Central memory CD8-positive, alpha-beta T cell (primary cell): ENCODE data around the gene STX1B.

Experiments used
- ATAC-seq: fragments of 150-1000 bp; cut with Tn5 transposase; replicated peaks from 2 replicates; pipeline ENCODE4 v1.10.0; 2022; ENCODE audit warnings: mild to moderate bottlenecking, moderate FRiP score, moderate number of reproducible peaks; ENCODE audit not compliant: poor library complexity, severe bottlenecking; ENCODE audit errors: extremely low read depth
- DNase-seq, 2 donors: peaks; one replicate each; pipeline ENCODE4 v3.0.0; 2021; ENCODE audit warnings: low spot score in 2 of 2
- H3K27ac Mint-ChIP-seq: one replicate; pipeline ENCODE4 v1.8.0; 2022; ENCODE audit warnings: low read depth, mild to moderate bottlenecking, moderate library complexity, mixed read lengths
- H3K27me3 Mint-ChIP-seq: one replicate; pipeline ENCODE4 v1.8.0; 2022; ENCODE audit warnings: mixed read lengths
- H3K36me3 Mint-ChIP-seq: one replicate; pipeline ENCODE4 v1.8.0; 2022; ENCODE audit warnings: mild to moderate bottlenecking, moderate library complexity, mixed read lengths; ENCODE audit not compliant: insufficient read depth
- H3K4me1 Mint-ChIP-seq: one replicate; pipeline ENCODE4 v1.8.0; 2022; ENCODE audit warnings: mixed read lengths
- H3K4me3 Mint-ChIP-seq: one replicate; pipeline ENCODE4 v1.8.0; 2022; ENCODE audit warnings: mild to moderate bottlenecking, moderate library complexity, mixed read lengths
- H3K9me3 Mint-ChIP-seq: one replicate; pipeline ENCODE4 v1.8.0; 2022; ENCODE audit warnings: mixed read lengths

The STX1B gene

DNA sequence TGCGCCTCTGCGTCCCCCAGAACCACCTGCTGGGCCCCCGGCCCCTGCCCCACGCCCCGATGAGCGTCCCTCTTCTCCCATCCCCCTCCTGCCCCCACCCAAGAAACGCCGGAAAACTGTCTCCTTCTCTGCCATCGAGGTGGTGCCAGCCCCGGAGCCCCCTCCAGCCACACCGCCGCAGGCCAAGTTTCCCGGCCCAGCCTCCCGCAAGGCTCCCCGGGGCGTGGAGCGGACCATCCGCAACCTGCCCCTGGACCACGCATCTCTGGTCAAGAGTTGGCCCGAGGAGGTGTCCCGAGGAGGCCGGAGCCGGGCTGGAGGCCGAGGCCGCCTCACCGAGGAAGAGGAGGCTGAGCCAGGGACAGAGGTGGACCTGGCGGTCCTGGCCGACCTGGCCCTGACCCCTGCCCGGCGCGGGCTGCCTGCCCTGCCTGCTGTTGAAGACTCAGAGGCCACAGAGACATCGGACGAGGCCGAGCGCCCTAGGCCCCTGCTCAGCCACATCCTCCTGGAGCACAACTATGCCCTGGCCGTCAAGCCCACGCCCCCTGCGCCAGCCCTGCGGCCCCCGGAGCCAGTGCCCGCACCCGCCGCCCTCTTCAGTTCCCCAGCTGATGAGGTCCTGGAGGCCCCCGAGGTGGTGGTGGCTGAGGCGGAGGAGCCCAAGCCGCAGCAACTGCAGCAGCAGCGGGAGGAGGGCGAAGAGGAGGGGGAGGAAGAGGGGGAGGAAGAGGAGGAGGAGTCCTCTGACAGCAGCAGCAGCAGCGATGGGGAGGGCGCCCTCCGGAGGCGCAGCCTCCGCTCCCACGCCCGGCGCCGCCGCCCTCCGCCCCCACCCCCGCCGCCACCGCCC, 31.0 kb downstream of the STX1B start:
- peaks cover 22% of the 10 kb centered on the region for H3K4me1 Mint-ChIP-seq
- no peak overlapping the region for H3K27ac Mint-ChIP-seq
- peaks cover 31% of the 10 kb centered on the region for H3K36me3 Mint-ChIP-seq
- no peaks in the 10 kb centered on the region for H3K27me3 Mint-ChIP-seq
- no peak for DNase-seq
- no peaks in the 10 kb centered on the region for H3K9me3 Mint-ChIP-seq
- no peak for ATAC-seq
- no peak overlapping the region for H3K4me3 Mint-ChIP-seq

DNA sequence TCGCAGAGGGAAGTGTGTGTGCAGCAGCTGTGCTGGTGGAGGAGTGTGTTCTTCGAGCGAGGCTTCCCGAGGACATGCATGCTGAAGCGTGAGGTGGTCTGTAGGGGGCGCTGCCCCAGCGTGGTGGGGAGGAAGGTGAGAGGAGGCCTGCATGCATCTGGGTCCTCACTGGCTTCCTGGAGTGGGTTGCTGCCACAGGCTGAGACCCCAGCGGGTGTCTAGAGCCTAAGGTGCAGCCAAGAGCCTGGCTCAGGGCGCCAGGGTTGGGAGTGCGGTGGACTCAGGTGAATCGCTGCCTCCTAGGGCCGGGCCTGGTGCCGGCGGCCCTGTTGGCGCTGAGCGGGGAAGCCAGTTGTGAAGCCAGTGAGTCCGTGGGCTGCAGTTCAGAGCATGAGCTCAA, 32.9 kb downstream of the STX1B start:
- no peak for DNase-seq
- Mint-ChIP-seq H3K27ac (peak overlapping the region; percentile 4), H3K36me3 (peaks cover 48% of the 10 kb centered on the region)

GRCh38 chr16:30976486-30976885, 34.0 kb downstream of the STX1B start:
- H3K36me3 Mint-ChIP-seq, result peaks cover 55% of the 10 kb centered on the region
- H3K4me1 Mint-ChIP-seq, result peaks cover 37% of the 10 kb centered on the region
- no peaks in the 10 kb centered on the region for H3K27me3 Mint-ChIP-seq
- no peak for ATAC-seq
- no peak overlapping the region for H3K4me3 Mint-ChIP-seq
- DNase-seq, result no peak
- H3K9me3 Mint-ChIP-seq, result no peaks in the 10 kb centered on the region
- no peak overlapping the region for H3K27ac Mint-ChIP-seq

More for the DNA sequence above, 32.9 kb downstream of the STX1B start:
- peaks cover 37% of the 10 kb centered on the region for H3K4me1 Mint-ChIP-seq
- no peak overlapping the region for H3K4me3 Mint-ChIP-seq
- no peak for ATAC-seq
- no peaks in the 10 kb centered on the region for H3K27me3 Mint-ChIP-seq
- H3K9me3 Mint-ChIP-seq, result no peaks in the 10 kb centered on the region

- no peak overlapping the region for H3K4me3 Mint-ChIP-seq
- H3K4me1 Mint-ChIP-seq, result peaks cover 45% of the 10 kb centered on the region
- peaks cover 60% of the 10 kb centered on the region for H3K36me3 Mint-ChIP-seq
- ATAC-seq, result no peak
- DNase-seq, result no peak
- no peaks in the 10 kb centered on the region for H3K27me3 Mint-ChIP-seq
- peak overlapping the region; percentile 45 for H3K27ac Mint-ChIP-seq
- no peaks in the 10 kb centered on the region for H3K9me3 Mint-ChIP-seq
These were observed 36.1 kb downstream of the STX1B start for GRCh38 chr16:30974348-30974747.

- Mint-ChIP-seq H3K9me3 (no peaks in the 10 kb centered on the region), H3K27ac (peak overlapping the region; percentile 90), H3K4me1 (peaks cover 42% of the 10 kb centered on the region), H3K27me3 (no peaks in the 10 kb centered on the region), H3K4me3 (no peak overlapping the region), H3K36me3 (peaks cover 66% of the 10 kb centered on the region)
- no peak for DNase-seq
- ATAC-seq, result no peak
These were observed 37.6 kb downstream of the STX1B start for GRCh38 chr16:30972872-30973271.

GRCh38 chr16:30971298-30971697, 39.1 kb downstream of the STX1B start:
- Mint-ChIP-seq H3K4me1 (peaks cover 37% of the 10 kb centered on the region), H3K9me3 (no peaks in the 10 kb centered on the region)
- no peak for ATAC-seq

GRCh38 chr16:30969246-30969842, 41.1 kb downstream of the STX1B start:
- H3K27ac Mint-ChIP-seq, result no peak overlapping the region
- peaks cover 66% of the 10 kb centered on the region for H3K36me3 Mint-ChIP-seq
- H3K4me3 Mint-ChIP-seq, result no peak overlapping the region

More at GRCh38 chr16:30971298-30971697, 39.1 kb downstream of the STX1B start:
- Mint-ChIP-seq H3K27me3 (no peaks in the 10 kb centered on the region), H3K27ac (peak overlapping the region; percentile 23), H3K36me3 (peaks cover 65% of the 10 kb centered on the region), H3K4me3 (no peak overlapping the region)
- DNase-seq, result no peak

DNA sequence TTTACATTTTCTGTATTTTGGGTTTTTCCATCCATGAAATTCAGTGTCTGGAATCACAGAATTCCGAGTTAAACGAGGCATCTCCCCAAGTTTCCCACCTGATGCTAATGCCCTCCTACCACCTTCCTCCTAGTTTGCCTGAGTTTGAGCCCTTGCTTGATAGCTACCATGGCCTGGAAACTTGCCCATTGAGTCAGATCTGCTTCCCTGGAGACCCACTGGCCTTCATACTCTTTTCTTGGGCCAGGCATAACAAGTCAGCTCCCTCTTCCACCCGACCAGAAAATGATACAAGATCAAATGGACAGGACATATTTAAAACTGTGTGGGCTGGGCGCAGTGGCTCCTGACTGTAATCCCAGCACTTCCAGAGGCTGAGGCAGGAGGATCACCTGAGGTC, 42.6 kb downstream of the STX1B start:
- Mint-ChIP-seq H3K36me3 (peaks cover 63% of the 10 kb centered on the region), H3K4me1 (peaks cover 26% of the 10 kb centered on the region), H3K4me3 (no peak overlapping the region), H3K27ac (peak overlapping the region; percentile 12), H3K9me3 (no peaks in the 10 kb centered on the region), H3K27me3 (no peaks in the 10 kb centered on the region)
- no peak for ATAC-seq
- DNase-seq, result no peak

More at GRCh38 chr16:30969246-30969842, 41.1 kb downstream of the STX1B start:
- peaks cover 34% of the 10 kb centered on the region for H3K4me1 Mint-ChIP-seq
- ATAC-seq (no peak), DNase-seq (no peak)
- no peaks in the 10 kb centered on the region for H3K27me3 Mint-ChIP-seq
- no peaks in the 10 kb centered on the region for H3K9me3 Mint-ChIP-seq

DNA sequence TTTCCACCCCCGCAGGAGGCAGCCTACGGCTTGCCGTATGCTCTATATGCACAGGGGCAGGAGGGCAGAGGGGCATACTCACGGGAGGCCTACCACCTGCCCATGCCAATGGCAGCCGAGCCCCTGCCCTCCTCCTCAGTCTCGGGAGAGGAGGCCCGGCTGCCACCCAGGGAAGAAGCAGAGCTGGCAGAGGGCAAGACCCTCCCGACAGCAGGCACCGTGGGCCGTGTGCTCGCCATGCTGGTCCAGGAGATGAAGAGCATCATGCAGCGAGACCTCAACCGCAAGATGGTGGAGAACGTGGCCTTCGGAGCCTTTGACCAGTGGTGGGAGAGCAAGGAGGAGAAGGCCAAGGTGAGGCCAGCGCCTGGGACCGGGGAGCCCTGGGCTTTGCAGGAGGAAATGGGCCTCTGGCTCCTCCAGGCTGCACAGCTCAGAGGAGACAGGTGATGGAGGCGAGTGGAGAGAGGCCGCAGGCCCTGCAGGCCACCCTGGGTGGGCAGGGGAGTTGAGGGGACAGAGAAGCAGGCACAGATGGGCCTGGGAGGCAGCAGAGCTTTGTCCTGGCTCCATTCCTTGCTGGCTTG, 44.3 kb downstream of the STX1B start:
- H3K4me3 Mint-ChIP-seq, result no peak overlapping the region
- DNase-seq (no peak), ATAC-seq (no peak)
- H3K9me3 Mint-ChIP-seq, result no peaks in the 10 kb centered on the region
- H3K4me1 Mint-ChIP-seq, result peaks cover 21% of the 10 kb centered on the region
- H3K27ac Mint-ChIP-seq, result no peak overlapping the region
- H3K36me3 Mint-ChIP-seq, result peaks cover 61% of the 10 kb centered on the region
- H3K27me3 Mint-ChIP-seq, result no peaks in the 10 kb centered on the region

- no peak overlapping the region for H3K4me3 Mint-ChIP-seq
- H3K27me3 Mint-ChIP-seq, result no peaks in the 10 kb centered on the region
- no peak for ATAC-seq
- no peak overlapping the region for H3K27ac Mint-ChIP-seq
- H3K9me3 Mint-ChIP-seq, result no peaks in the 10 kb centered on the region
- no peak for DNase-seq
- peaks cover 18% of the 10 kb centered on the region for H3K4me1 Mint-ChIP-seq
- H3K36me3 Mint-ChIP-seq, result peaks cover 61% of the 10 kb centered on the region
These were observed 45.0 kb downstream of the STX1B start for GRCh38 chr16:30965436-30965835.

GRCh38 chr16:30964574-30965226, 45.7 kb downstream of the STX1B start:
- no peak for ATAC-seq
- Mint-ChIP-seq H3K27ac (no peak overlapping the region), H3K4me1 (peaks cover 25% of the 10 kb centered on the region), H3K9me3 (no peaks in the 10 kb centered on the region), H3K36me3 (peaks cover 65% of the 10 kb centered on the region), H3K4me3 (no peak overlapping the region), H3K27me3 (no peaks in the 10 kb centered on the region)
- no peak for DNase-seq

DNA sequence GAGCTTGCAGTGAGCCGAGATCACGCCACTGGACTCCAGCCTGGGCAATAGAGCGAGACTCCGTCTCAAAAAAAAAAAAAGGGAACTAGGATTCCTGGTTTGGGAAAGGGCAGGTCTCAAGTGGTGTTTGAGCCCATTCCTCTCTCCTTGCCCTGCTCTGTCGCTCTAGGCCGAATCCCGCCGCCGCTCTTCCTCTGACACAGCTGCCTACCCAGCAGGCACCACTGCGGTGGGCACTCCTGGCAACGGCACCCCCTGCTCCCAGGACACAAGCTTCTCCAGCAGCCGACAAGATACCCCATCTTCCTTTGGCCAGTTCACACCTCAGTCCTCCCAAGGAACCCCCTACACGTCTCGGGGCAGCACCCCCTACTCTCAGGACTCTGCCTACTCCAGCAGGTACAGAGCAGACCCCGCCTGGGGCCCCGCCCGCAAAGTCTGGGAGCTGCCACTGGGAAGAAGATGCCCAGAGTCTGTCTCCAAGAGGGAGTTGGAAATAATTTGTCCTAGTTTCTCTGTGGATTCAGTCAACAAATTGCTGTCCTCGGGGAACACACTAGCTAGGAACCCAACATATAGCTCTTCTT, 46.4 kb downstream of the STX1B start:
- H3K4me1 Mint-ChIP-seq, result peaks cover 32% of the 10 kb centered on the region
- peaks cover 65% of the 10 kb centered on the region for H3K36me3 Mint-ChIP-seq
- no peaks in the 10 kb centered on the region for H3K9me3 Mint-ChIP-seq
- no peaks in the 10 kb centered on the region for H3K27me3 Mint-ChIP-seq
- H3K4me3 Mint-ChIP-seq, result no peak overlapping the region
- no peak for DNase-seq
- no peak overlapping the region for H3K27ac Mint-ChIP-seq
- ATAC-seq, result no peak
